ENCODE data around the gene DUSP23.

- TF ChIP-seq CTCF (IDR thresholded peaks at IDR 0.05; ENCODE audit: poor library complexity, severe bottlenecking) (no peak), EZH2 (IDR thresholded peaks at IDR 0.05; ENCODE audit: borderline replicate concordance, insufficient read depth, low read length, poor library complexity, severe bottlenecking) (no peak), POLR2AphosphoS5 (IDR thresholded peaks at IDR 0.05) (no peak), TAF1 (IDR thresholded peaks at IDR 0.05; ENCODE audit: low read depth) (no peak), SMC3 (conservative IDR thresholded peaks at IDR 0.05; ENCODE audit: poor library complexity) (no peak), EP300 (conservative IDR thresholded peaks at IDR 0.05; ENCODE audit: poor library complexity, severe bottlenecking) (no peak), RAD21 (conservative IDR thresholded peaks at IDR 0.05) (no peak)
Measured at GRCh38 chr1:159826441-159827101, 45.8 kb downstream of the DUSP23 start, which contains the start of gene SLAMF8.

All from neural cell (in vitro differentiated cells).